HepG2 (cell line): ENCODE results near the gene C3orf80. TPM values are rescaled to one million over a fixed set of nuclear protein-coding genes. Genes with fewer than 3 reads are reported as not detected.

Source experiments
- FOSL1 ChIP-seq: sonication (generic); formaldehyde crosslinking; IDR thresholded peaks from 2 replicates; pipeline ENCODE4 v1.9.0; 2021; ENCODE audit warnings: missing genetic modification reagents, borderline replicate concordance
- MLLT10 ChIP-seq: sonication (generic); formaldehyde crosslinking; IDR thresholded peaks from 2 replicates; pipeline ENCODE4 v1.4.0; 2020; ENCODE audit warnings: missing genetic modification reagents
- NRL ChIP-seq: sonication (generic); formaldehyde crosslinking; IDR thresholded peaks from 2 replicates; pipeline ENCODE4 v1.5.0; 2020; ENCODE audit warnings: missing genetic modification reagents, mild to moderate bottlenecking, moderate library complexity, borderline replicate concordance
- TGIF2 ChIP-seq: IDR thresholded peaks from 2 replicates; pipeline ENCODE4 v1.6.1; 2016; ENCODE audit warnings: control low read depth, missing compliant biosample characterization
- ZNF142 ChIP-seq: sonication (generic); formaldehyde crosslinking; IDR thresholded peaks from 2 replicates; pipeline ENCODE4 v1.4.0; 2020; ENCODE audit warnings: missing genetic modification reagents
- ZNF274 ChIP-seq: sonication (generic); formaldehyde crosslinking; IDR thresholded peaks from 2 replicates; pipeline ENCODE4 v1.5.1; 2020; ENCODE audit warnings: mild to moderate bottlenecking, missing genetic modification reagents
- ZNF777 ChIP-seq: sonication (generic); formaldehyde crosslinking; IDR thresholded peaks from 2 replicates; pipeline ENCODE4 v1.4.0; 2020; ENCODE audit warnings: missing genetic modification reagents
- ZNF788 ChIP-seq: sonication (generic); formaldehyde crosslinking; IDR thresholded peaks from 2 replicates; pipeline ENCODE4 v1.5.0; 2020; ENCODE audit warnings: mild to moderate bottlenecking, missing genetic modification reagents, borderline replicate concordance
- ZNF792 ChIP-seq: IDR thresholded peaks from 2 replicates; pipeline ENCODE4 v1.6.1; 2016
- ZNF883 ChIP-seq: sonication (generic); formaldehyde crosslinking; IDR thresholded peaks from 2 replicates; pipeline ENCODE4 v1.5.1; 2020; ENCODE audit warnings: mild to moderate bottlenecking, missing genetic modification reagents; ENCODE audit errors: not compliant biosample characterization
- ZSCAN29 ChIP-seq: sonication (generic); formaldehyde crosslinking; conservative IDR thresholded peaks from 2 replicates; pipeline ENCODE4 v1.4.0; 2020; ENCODE audit warnings: mild to moderate bottlenecking, missing genetic modification reagents
- polyA plus RNA-seq, 8 experiments: library from polyadenylated mRNA; depleted of rRNA in 3 of 8; stranded (reverse) in 7 of 8; unstranded in 1 of 8; fragments of >200 nt; fragmentation: Illumina TruSeq in 4 of 8; extraction: Trizol in 4 of 8; gene quantifications; 2 replicates each; pipeline versions ENCODE4 v1.2.1 to v1.2.3, GENCODE V29; 2011 to 2016; ENCODE audit warnings: low read depth in 4 of 8, missing spikeins in 1 of 8, mixed read lengths in 1 of 8; ENCODE audit not compliant: insufficient read depth in 1 of 8
- total RNA-seq, 5 experiments: library from RNA; depleted of rRNA; stranded (reverse); fragments of >200 nt; fragmentation: Illumina TruSeq; extraction: Trizol; gene quantifications; 2 replicates each; pipeline ENCODE4 v1.2.3, GENCODE V29; 2016; ENCODE audit warnings: low read depth in 1 of 5
- TF ChIP-seq, protein P1 (sequence below): sonication (generic); formaldehyde crosslinking; IDR thresholded peaks from 2 replicates; pipeline ENCODE4 v1.5.1; 2020; ENCODE audit warnings: mild to moderate bottlenecking, missing genetic modification reagents, moderate library complexity
- TF ChIP-seq, protein P2 (sequence below): sonication (generic); formaldehyde crosslinking; IDR thresholded peaks from 2 replicates; pipeline ENCODE4 v1.4.0; 2020; ENCODE audit warnings: mild to moderate bottlenecking, missing genetic modification reagents
- TF ChIP-seq, protein P3 (sequence below), 2 experiments: IDR thresholded peaks; 2 replicates each; pipeline ENCODE4 v1.6.1; 2011 to 2012; ENCODE audit warnings: low read length in 2 of 2, borderline replicate concordance in 1 of 2, low read depth in 1 of 2, mild to moderate bottlenecking in 1 of 2, moderate library complexity in 1 of 2

Gene C3orf80
- total and polyA plus RNA-seq, 2 of the 13 experiments (the other 11 are each of a cell fraction or from before 2014, with no cell fraction given): 0.03 to 0.04 TPM

DNA sequence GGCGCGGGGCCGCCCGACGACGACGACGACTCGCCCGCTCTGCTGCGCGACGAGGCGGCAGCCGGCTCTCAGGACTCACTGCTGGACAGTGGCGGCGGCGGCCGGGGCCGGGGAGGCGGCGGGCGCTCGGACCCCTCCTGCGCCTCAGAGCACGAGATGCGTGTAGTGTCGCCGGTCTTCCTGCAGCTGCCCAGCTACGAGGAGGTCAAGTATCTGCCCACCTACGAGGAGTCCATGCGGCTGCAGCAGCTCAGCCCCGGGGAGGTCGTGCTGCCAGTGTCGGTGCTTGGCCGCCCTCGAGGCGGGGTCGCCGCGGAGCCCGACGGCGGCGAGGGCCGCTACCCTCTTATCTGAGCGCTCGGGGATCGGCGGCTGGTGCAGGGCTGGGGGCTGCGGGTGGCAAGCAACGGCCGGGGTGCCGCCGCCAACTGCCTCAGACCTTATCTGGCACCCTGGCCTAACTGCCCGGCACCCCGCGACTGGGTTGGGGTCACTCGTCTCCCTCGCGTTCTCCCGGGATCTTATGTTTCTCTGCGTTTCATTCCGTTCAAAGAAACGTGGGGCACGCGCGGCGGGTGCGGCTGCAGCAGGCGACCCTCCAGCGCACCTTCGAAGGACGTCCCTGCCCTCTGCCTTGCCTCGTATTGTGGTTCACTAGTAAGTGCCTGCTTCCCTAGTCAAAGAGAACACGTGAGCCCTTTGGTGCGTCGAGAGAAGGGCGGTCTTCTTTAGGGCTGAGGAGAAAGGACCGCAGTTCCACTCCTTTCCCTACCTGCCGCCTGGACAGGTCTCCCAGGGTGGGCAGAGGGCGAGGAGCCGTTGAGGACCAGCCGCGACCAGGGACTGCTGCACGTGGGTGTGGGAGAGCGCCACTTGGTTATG, 1.0 kb downstream of the C3orf80 start (continued):
- TF ChIP-seq ZNF142 (CRISPR knock-in tag): no peak
- TF ChIP-seq, protein P1, sequence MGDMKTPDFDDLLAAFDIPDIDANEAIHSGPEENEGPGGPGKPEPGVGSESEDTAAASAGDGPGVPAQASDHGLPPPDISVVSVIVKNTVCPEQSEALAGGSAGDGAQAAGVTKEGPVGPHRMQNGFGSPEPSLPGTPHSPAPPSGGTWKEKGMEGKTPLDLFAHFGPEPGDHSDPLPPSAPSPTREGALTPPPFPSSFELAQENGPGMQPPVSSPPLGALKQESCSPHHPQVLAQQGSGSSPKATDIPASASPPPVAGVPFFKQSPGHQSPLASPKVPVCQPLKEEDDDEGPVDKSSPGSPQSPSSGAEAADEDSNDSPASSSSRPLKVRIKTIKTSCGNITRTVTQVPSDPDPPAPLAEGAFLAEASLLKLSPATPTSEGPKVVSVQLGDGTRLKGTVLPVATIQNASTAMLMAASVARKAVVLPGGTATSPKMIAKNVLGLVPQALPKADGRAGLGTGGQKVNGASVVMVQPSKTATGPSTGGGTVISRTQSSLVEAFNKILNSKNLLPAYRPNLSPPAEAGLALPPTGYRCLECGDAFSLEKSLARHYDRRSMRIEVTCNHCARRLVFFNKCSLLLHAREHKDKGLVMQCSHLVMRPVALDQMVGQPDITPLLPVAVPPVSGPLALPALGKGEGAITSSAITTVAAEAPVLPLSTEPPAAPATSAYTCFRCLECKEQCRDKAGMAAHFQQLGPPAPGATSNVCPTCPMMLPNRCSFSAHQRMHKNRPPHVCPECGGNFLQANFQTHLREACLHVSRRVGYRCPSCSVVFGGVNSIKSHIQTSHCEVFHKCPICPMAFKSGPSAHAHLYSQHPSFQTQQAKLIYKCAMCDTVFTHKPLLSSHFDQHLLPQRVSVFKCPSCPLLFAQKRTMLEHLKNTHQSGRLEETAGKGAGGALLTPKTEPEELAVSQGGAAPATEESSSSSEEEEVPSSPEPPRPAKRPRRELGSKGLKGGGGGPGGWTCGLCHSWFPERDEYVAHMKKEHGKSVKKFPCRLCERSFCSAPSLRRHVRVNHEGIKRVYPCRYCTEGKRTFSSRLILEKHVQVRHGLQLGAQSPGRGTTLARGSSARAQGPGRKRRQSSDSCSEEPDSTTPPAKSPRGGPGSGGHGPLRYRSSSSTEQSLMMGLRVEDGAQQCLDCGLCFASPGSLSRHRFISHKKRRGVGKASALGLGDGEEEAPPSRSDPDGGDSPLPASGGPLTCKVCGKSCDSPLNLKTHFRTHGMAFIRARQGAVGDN: peak; percentile 22
- no peak for TF ChIP-seq ZSCAN29 (CRISPR knock-in tag)
- TF ChIP-seq, protein P2, sequence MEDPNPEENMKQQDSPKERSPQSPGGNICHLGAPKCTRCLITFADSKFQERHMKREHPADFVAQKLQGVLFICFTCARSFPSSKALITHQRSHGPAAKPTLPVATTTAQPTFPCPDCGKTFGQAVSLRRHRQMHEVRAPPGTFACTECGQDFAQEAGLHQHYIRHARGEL (CRISPR knock-in tag): no peak
- TF ChIP-seq TGIF2 (CRISPR knock-in tag): no peak
- TF ChIP-seq ZNF788 (CRISPR knock-in tag): 0 out of 2 replicates have a peak, but pooled peaks have one; percentile 23
- TF ChIP-seq NRL (CRISPR knock-in tag): 0 out of 2 replicates have a peak, but pooled peaks have one; percentile 32
- TF ChIP-seq ZNF883 (CRISPR knock-in tag): peak; percentile 72
- peak; percentile 79 for TF ChIP-seq ZNF777 (CRISPR knock-in tag)
- peak; percentile 38; the same call in 1 of the 2 replicates for TF ChIP-seq ZNF274 (CRISPR knock-in tag)
- TF ChIP-seq FOSL1 (CRISPR knock-in tag): no peak
- TF ChIP-seq, protein P3, sequence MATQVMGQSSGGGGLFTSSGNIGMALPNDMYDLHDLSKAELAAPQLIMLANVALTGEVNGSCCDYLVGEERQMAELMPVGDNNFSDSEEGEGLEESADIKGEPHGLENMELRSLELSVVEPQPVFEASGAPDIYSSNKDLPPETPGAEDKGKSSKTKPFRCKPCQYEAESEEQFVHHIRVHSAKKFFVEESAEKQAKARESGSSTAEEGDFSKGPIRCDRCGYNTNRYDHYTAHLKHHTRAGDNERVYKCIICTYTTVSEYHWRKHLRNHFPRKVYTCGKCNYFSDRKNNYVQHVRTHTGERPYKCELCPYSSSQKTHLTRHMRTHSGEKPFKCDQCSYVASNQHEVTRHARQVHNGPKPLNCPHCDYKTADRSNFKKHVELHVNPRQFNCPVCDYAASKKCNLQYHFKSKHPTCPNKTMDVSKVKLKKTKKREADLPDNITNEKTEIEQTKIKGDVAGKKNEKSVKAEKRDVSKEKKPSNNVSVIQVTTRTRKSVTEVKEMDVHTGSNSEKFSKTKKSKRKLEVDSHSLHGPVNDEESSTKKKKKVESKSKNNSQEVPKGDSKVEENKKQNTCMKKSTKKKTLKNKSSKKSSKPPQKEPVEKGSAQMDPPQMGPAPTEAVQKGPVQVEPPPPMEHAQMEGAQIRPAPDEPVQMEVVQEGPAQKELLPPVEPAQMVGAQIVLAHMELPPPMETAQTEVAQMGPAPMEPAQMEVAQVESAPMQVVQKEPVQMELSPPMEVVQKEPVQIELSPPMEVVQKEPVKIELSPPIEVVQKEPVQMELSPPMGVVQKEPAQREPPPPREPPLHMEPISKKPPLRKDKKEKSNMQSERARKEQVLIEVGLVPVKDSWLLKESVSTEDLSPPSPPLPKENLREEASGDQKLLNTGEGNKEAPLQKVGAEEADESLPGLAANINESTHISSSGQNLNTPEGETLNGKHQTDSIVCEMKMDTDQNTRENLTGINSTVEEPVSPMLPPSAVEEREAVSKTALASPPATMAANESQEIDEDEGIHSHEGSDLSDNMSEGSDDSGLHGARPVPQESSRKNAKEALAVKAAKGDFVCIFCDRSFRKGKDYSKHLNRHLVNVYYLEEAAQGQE (IDR thresholded peaks at IDR 0.05; ENCODE audit: borderline replicate concordance in 1 of 2, low read depth in 1 of 2, low read length in 2 of 2): peak in 1 of 2 experiments; percentile 14; a peak in 3 of 4 replicates
- no peak for TF ChIP-seq MLLT10 (CRISPR knock-in tag)
- no peak for TF ChIP-seq ZNF792 (CRISPR knock-in tag)
